AG09309 (cell line): ENCODE measurements around the gene SERTAD2.

ENCODE experiments used
- DNase-seq: peaks from one replicate; pipeline ENCODE4 v3.0.0-alpha.2; 2010; ENCODE audit warnings: low read depth
- H3K4me3 ChIP-seq: 2 replicates; pipeline ENCODE4 v1.5.1; 2011; ENCODE audit warnings: mild to moderate bottlenecking, low read depth, low read length, moderate library complexity; ENCODE audit not compliant: control insufficient read depth
- TF ChIP-seq, protein P1 (sequence below): IDR thresholded peaks from 2 replicates; pipeline ENCODE4 v1.5.1; 2011; ENCODE audit warnings: mild to moderate bottlenecking, low read depth, low read length, inconsistent platforms; ENCODE audit not compliant: insufficient read depth, control insufficient read depth; ENCODE audit errors: missing control alignments

Gene SERTAD2

DNA sequence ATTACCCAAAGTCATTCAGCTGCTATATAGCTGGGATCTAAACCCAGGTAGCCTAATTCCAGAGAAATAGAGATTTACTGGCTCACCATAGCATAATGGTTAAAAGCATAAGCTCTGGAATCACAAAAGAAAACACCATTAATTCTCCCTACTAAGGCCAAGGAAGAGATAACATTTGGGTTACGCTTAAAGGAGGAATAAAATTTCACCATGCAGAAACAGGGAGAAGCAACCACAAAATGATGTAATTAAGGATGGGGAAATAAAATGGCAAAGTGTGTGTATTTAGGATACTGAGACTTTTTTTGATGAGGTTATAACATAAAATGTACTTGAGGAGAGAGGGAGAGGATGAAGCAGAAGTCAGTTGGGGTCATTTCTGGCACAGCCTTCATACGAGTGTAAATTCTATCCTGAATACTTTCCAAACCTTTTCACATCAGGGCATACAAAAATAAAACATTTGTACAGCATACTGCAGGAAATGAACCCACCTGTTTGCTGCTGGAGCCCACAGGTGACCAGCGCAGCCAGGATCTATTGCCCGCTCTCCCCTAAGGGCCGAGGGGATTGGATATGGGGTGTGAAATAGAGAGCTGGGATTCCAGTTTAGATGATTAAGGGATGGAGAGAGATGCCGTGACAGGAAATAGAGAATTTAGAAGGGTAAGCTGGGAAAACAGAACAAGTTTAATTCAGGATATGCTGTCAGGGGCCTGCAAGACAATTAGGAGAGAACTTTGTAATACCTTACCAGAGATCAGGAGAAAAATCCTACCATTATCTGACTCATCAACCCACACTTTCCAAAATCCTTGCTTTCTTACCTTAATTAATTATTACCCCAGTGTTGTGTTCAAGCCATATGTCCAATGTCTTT, 43.8 kb upstream of the SERTAD2 start:
- H3K4me3 ChIP-seq, result no peak overlapping the region
- DNase-seq, result no peak
- TF ChIP-seq, protein P1, sequence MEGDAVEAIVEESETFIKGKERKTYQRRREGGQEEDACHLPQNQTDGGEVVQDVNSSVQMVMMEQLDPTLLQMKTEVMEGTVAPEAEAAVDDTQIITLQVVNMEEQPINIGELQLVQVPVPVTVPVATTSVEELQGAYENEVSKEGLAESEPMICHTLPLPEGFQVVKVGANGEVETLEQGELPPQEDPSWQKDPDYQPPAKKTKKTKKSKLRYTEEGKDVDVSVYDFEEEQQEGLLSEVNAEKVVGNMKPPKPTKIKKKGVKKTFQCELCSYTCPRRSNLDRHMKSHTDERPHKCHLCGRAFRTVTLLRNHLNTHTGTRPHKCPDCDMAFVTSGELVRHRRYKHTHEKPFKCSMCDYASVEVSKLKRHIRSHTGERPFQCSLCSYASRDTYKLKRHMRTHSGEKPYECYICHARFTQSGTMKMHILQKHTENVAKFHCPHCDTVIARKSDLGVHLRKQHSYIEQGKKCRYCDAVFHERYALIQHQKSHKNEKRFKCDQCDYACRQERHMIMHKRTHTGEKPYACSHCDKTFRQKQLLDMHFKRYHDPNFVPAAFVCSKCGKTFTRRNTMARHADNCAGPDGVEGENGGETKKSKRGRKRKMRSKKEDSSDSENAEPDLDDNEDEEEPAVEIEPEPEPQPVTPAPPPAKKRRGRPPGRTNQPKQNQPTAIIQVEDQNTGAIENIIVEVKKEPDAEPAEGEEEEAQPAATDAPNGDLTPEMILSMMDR, result no peak

DNA sequence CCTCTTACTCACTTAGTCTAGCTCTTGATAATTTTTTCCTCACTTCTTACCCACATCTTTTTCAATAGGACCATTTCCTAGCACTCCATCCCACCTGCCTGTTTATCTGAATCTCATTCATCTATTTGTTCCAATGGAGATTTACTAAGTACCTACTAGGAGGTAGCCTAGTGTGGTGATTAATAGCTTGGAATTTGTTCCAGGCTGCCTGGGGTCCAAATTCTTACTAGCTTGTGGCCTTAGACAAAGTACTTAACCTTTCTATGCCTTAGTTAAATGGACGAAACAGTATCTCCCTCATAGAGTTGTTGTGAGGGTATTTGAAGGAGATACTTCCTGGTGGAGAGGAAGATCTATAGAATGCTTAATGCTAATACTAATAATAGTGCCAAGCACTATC, 42.9 kb upstream of the SERTAD2 start:
- no peak for DNase-seq
- TF ChIP-seq, protein P1, result no peak
- no peak overlapping the region for H3K4me3 ChIP-seq

DNA sequence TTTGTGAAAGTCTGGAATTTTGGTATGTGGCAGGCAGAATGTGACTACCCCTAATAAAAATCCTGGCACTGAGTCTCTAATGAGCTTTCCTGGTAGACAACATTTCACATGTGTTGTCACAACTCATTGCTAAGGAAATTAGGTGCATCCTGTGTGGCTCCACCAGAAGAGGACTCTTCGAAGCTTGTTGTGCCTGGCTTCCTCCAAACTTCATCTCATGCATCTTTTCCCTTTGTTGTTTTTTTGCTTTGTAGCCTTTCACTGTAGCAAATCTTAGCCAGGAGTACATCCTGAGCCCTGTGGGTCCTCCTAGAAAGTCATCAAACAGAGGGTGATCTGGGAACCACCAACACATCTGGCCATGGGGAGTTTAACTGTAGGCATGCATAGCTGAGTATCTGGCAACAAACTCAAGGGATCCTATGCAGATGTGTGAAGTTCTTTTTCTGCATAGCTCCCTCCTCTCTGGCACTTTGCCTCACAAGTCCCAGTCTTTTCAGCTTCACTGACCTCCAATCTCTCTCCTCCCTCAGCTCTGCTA, 42.1 kb upstream of the SERTAD2 start:
- no peak for DNase-seq
- TF ChIP-seq, protein P1, result no peak
- H3K4me3 ChIP-seq, result no peak overlapping the region

DNA sequence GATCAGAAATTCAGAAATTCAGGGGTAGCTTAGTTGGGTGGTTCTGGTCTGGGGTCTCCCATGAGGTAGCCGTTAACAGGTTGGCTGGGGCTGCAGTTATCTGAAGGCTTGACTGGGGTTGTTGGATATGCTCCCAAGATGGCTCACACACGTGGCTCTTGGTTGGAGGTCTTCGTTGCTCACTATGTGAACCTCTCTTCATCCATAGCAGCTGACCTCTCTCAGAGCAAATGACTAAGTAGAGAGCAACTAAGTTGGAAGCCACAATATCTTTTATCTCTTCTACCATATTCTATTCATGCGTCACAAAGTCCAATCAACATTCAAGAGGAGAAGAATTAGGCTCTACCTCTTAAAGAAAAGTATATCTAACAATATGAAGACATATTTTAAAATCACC, 38.7 kb upstream of the SERTAD2 start:
- H3K4me3 ChIP-seq, result no peak overlapping the region
- DNase-seq, result no peak
- TF ChIP-seq, protein P1, result no peak

DNA sequence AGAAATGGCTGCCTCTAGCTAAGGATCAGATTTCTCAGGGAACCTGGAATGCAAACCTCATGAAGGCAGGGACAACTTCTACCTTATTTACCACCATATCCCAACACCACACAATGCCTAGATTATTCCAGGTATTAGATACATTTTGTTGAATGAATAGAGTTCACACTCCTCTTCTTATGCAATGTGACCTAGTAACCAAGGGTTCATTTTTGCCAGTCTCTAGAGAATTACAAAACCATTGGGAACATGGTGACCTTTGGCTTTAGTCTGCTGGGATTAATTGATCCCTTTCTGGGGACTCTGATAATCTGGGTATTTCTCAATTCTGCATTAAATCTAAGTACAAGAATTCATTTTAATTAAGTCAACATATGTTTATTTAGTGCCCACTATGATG, 35.2 kb upstream of the SERTAD2 start:
- H3K4me3 ChIP-seq, result no peak overlapping the region
- TF ChIP-seq, protein P1, result no peak
- DNase-seq, result no peak

DNA sequence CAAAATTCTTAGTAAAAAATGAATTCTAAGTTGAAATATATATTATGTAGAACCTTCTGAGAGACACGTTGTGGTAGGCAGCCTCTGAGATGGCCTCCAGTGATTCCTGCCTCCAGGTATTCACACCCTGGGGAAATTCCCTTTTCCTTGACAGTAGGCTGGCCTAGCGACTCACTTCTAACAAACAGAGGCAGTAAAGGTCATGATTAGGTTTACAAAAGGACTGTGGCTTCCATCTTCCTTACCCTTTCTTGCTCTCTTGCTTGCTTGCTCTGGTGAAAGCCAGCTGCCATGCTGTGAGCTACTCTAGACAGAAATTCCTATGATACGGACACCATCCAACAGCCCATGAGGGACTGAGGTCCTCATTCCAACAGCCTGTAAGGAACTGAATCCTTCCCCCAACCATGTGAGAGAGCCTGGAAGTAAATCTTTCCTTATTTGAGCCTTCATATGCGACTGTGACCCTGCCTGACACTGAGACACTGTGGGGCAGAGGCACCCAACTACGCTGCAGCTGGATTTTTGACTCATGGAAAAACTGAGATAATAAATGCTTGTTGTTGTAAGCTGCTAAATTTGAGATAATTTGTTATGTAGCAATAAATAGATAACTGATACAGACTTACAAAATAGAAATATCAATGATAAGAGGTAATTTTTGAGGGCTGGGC, 32.7 kb upstream of the SERTAD2 start:
- H3K4me3 ChIP-seq, result no peak overlapping the region
- DNase-seq, result no peak
- TF ChIP-seq, protein P1, result no peak
